Effector CD4-positive, alpha-beta T cell (primary cell): ENCODE measurements around the gene C9orf50.

Experiments
- DNase-seq: peaks from one replicate; pipeline ENCODE4 v3.0.0-alpha.2; 2020

C9orf50 gene

DNA sequence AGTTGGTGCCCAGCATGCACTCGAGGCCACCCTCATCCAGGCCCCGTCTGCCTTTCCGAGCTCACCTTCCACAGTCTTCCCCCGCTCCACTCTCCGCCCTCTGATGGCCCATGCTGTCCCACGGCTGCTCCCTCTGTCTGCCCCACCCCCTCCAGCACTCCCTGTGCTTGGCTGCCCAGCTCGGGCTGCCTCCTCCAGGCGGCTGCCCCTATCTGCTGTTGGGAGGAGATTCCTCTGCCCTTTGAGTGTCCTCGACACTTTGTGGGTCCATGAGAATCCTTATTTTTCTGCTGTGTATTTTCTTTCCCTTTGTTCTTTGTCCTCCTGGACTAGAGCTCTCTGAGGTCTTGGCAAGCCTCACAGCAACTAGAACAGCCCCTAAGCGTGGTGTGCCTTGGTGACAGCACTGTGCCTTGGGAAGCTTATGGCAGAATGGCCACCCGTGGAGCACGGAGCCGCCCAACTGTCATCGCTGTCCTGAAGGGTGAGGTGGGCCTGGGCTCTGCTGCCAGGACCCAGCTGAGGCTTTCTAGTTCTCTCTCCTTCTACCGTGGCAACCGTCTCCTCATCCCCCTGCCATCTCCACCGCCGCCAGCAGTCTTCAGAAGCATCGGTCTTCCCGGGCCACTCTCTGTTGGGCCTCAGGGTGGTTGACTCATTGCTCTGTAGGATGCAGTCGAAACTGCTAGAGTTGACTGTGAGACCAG, 10.2 kb upstream of the C9orf50 start:
- DNase-seq: no peak

DNA sequence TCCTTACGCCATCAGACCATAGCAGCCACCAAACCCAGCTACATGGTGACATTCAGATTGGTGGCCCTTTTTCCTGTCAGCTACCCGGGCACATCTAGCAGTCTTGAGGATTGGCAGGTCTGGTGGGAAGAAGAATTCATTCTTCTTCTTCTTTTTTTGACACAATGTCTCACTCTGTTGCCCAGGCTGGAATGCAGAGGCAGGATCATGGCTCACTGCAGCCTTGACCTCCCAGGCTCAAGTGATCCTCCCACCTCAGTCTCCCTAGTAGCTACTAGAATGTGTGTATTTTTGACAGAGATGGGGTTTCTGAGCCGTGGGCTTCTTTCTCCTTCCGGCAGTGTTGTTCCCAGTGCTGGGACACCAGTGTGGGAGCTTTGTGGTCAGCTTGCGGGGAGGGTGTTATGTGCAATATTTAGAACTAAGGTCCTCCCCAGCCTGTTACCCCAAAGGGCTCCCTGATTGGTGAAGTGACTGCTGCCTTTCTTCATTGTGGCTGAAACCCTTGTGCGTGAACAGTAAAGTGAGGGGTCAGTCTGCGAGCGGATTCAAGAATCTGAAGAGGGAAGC, 8.4 kb upstream of the C9orf50 start:
- DNase-seq: no peak

DNA sequence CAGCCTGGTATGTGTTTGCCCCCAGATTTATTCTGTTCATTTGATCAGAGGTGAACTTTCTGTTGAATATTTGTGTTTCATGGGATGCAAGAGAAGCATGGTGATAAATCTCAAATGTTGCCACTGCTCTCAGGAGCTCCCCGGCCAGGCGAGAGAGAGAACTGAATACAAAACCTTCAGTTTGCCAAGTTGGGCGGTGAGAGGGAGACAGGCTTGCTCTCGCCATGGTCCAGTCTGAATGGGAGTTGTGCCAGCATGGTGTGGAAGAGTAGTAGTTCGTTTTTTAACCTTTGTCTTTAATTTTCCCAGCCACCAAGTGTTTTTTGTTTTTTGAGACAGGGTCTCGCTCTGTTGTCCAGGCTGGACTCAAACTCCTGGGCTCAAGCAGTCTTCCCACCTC, 7.8 kb upstream of the C9orf50 start:
- DNase-seq: no peak

DNA sequence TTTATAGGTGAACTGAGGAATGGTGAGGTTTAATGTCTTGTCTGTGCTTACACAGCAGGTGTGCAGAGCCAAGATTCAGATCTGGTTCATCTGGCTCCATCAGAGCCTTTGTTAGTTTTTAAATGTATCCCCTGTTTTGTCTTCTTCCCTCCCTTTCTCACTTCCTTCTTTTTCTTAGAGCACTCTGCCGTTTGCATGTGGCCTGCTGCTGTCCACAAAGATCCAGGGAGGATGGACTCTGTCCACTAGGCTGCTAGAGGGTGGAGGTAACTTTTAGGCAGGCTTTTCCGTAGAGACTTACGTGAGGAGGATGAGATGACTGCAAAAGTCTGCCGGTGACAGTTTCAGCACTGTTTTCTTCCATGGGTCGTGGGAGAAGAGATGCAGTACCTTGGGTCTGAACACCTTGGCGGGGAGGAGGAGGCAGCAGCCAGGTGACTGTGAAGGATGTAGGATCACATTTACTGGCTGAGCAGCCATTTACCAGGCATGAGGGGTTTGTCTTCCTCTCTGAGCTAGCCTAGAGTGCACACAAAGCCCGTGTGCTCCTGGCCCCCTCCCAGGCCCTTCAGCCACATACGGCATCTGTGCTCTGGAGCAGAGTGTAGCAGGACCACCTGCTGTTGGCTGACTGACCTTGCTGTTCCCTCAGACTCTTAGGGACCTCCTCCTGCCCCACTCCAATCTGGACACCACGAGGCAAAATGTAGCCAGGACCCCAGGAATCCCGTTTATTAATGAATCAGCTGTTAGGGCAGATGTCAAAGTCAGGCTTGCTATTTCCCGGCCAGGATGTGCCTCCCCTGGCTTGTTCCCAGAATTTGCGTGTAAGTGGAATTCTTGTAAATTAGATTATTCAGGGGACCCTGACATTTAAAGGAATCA, 6.9 kb upstream of the C9orf50 start:
- DNase-seq: no peak

DNA sequence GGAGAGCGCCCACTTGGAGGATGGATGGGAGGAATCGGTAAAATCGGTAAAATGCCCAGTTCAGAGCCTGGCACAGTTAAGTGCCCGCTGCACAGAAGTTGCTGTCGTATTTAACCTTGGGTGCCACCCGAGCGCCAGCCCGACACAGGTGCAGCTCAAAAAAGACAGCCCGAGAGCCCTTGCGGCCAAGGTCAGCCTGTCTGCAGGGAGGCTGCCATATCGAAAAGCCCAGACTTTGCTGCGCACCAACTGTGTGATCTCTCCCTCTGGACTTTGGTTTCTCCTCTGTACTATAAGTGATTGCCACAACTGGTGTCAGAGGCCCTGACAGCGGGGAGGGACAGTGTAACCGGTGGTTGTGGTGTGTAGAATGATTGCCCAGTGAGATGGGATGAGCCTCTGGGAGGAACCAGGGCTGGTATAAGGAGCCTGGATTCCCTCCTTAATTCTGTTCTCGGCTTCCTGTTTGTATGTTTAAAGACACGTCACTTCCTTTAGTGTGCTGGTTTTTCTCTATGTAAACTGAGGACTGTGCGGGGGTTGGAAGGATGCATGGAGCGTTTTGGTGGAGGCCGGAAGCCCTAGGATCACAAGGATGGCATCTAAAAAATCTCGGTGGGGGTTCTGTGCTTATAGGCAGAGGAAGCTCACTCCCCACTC, 5.9 kb upstream of the C9orf50 start:
- peak; percentile 27 for DNase-seq

DNA sequence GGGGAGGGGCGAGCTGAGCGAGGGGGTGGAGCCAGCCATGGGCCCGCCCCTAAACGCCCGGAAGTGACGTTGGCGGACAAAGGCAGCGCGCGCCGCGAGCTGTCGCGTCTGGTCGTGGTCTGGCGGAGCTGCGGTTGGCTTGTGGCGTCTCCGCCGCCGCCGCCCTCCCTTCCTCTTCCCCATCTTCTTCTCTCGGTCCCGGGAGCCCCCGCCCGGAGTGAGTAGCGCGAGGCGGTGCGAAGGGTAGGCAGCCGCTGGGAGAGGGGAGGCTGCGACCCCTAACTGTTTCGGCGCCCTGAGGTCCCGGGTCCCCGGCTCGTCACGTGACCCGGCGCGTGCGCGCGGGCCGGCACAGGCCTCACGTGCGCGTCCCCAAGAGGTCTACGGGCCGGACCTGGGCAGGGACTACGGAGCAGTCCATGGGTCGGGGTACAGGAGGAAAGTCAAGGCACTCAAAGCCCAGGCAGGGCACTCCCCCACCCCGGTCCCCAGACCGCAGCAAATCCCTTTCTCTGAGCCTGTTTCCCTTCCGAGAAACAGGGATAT, 5.3 kb upstream of the C9orf50 start, which contains the start of gene NTMT1:
TSS of gene NTMT1 (plus strand) at position 85 of the 546 bp plus-strand sequence. CDS start 6,541 bp downstream, outside the sequence.
- DNase-seq: peak; percentile 93

DNA sequence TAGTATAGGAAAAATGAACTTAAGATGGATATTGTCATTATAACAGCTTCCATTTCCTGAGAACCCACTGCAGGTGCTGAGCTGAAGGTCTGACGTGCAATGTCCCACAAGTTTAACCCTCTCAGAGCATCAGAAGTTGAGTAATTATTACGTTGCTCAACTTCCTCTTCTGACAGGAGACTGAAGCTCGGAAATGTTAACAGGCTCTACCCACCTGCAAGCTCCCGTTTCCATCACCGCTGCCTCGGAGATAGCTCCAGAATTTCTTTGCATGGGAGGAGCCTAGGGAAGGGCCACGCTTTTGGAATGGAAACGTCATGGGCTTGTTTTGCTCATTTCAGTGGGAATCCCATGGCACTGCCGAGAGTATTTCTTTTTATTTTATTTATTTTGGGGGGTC, 4.0 kb upstream of the C9orf50 start:
- peak; percentile 37 for DNase-seq

DNA sequence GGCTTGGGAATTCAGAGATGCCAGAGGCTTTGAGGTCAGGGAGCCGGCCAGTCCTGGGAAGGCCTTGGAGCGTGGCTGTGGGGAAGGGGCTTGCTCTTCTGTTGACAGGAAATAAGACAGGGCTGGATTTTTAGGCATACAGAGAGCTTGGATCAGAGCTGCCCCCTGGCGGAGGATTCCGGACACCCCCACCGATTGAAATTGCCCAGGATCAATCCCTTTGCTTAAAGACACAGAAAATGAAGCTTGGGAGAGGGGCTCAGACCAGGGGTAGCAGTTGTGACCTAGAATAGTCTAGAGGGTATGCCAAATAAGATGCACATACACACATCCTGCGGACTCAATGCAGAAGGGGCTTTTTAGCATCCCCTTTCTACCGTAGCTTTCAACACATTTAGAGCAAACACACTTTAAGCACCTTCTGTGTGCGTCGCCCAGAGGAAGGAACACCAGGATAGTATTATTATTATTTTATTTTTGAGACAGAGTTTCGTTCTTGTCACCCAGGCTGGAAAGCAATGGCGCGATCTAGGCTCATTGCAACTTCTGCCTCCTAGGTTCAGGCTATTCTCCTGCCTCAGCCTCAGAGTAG, 3.4 kb upstream of the C9orf50 start:
- peak; percentile 57 for DNase-seq

DNA sequence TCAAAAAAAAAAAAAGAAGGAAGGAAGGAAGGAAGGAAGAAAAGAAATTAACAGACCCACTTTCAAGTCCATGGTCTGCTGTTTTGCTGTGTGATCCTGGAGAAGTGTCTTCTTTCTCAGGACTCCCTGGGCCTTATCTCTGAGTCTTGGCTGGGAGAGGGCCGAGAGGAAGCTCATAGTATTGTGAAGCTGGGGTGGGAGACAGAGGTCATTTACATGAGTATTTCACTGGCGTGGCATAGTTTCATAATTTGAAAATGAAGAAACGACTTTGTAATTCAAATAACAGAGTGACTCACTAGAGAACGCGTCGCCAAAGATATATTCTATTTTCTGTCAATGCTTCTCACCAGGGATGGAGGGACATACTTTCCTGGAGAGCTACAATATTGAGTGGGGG, 2.4 kb upstream of the C9orf50 start:
- DNase-seq: no peak

DNA sequence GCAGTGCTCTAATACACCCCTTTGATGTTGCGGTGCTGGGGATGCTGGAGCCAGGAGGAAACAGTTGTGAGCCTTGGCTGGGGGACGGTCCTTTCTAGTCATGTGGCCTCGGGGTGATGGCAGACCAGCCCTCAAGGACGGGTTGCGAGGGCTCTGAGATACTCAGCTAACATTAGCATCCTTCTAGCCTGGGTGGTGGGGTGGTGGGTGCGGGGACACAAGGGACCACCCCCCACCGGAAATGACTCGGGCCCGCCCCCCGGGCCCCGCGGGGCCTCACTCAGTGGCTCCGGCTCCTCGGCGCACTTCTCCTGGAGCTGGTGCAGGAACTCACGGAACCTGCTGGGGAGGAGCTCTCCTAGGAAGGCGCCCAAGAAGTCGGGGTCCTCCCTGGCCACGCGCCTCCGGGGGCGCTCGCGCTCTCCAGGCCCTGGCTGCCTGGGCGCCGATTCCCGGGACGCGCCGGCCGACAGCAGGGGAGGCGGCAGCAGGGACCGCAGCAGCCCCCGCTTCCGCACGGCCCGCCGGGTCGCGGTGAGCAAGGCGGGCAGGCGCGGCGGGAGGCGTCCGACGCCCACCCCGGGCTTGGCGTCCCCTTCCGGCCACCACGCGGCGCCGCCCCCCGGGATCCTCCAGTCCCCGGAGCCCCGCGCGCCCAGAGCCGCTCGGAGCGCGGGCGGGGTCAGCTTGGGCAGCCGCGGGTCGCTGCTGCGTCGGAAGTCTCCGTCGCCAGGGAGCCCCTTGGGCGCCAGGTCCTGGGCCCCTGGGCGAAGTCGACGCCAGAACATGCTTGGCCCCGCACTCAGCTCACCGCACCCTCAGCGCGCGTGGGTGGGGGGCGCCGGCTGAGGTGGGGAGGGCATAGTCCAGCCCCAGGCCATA, 873 bp downstream of the C9orf50 start:
- DNase-seq: no peak

DNA sequence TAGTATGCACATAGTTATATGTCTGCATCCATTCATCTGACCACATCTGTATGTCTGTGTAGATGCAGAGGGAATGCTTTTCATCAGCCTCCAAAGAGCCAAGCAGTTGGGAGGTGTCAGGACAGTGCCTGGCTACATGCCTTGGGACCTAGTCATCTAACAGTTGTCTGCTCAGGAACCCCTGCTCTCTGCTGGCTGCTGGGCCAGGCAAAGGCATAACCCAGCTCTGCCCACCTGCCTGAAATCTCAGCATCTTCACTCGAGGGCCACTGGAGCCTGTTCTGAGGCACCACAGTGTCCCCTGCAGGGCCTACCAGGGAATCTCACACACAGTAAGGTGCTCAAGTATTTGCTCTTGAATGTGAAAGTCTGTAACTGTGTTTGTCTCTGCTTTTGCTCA, 3.7 kb downstream of the C9orf50 start:
- no peak for DNase-seq

DNA sequence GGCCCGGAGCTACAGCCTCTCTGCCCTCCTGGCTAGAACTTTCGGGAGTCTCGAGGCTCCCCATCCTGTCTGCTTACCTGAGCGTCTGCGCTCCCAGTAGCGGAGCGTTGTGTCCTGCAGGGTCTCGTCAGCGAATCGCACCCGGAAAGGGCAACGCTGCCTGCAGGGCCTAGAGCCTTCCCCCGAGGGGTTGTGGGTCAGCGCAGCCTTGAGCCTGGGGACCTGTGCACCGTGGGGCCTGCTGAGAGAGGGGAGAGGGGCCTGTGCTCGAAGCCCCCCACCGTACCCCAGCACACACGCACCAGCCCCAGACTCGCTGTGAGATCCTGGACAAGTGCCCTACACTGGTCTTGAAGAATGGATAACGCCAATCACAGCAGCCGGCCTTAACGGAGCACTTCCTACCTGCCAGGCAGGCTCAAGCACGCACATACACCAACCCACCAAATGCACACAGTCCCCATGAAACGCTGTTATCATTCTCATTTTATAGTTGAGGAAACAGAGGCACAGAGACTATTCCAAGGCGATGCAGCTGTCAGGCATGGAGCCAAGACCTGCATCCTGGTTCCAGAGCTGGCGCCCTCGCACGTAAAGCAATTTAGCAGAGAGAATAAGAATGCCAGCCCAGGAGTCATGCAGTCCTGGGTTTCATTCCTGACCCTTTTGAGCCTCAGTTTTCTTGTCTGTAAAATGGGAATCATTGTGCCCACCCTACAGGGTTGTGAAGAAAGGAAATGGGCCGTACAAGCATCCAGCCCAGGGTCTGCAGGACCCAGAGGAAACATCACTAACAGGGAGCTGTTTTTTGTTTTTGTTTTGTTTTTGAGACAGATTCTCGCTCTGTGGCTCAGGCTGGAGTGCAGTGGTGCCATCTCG, 5.3 kb downstream of the C9orf50 start:
- no peak for DNase-seq

DNA sequence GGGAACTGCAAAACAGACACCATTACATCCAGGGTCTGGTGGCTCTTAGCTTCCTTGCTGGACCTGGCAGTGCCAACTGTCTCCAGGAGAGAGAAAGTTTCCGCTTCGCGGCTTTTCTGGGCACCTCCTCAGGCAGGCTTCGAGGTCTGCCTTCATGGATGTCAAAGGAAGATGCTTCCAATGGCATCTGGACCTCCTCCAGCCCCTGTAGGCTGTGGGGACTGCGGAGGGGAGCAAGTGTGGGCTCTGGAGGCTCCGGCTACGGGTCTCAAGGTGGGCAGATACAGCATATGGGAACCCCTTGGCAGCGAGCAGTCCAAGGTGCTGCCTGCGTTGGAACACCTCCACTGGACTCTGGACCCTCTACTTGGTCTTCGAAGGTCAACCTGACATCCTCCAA, 6.0 kb downstream of the C9orf50 start:
- DNase-seq: no peak

DNA sequence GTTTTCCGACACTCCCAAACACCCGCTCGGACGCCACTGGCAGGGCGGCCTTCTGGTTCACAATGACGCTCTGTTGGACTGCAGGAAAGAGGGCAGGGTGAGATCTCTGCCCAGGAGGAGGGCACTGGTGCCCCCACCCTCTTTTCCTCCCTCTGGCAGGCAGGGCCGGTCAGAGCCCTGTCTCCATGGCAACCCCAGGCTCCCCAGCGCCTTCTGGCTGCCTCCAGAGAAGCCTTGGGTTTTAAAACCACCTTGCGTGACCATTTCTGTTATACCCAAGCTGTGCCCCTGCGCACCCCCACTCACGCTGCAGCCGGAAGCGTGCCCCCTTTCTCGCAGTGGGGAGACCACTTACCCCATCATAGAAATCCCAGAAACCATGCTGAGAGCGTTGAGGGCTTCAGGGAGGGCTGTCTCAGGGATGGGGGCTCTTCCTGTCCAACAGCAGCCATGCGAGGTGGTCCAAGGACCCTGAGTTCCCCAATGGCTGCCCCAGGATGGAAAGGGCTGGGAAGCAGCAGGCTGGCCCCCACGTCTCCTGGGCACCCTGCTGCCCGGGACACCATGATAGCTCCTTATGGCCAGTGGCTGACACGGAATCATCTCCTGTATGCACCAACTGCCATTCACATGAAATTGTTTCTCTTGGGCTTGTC, 7.3 kb downstream of the C9orf50 start:
- DNase-seq: no peak

DNA sequence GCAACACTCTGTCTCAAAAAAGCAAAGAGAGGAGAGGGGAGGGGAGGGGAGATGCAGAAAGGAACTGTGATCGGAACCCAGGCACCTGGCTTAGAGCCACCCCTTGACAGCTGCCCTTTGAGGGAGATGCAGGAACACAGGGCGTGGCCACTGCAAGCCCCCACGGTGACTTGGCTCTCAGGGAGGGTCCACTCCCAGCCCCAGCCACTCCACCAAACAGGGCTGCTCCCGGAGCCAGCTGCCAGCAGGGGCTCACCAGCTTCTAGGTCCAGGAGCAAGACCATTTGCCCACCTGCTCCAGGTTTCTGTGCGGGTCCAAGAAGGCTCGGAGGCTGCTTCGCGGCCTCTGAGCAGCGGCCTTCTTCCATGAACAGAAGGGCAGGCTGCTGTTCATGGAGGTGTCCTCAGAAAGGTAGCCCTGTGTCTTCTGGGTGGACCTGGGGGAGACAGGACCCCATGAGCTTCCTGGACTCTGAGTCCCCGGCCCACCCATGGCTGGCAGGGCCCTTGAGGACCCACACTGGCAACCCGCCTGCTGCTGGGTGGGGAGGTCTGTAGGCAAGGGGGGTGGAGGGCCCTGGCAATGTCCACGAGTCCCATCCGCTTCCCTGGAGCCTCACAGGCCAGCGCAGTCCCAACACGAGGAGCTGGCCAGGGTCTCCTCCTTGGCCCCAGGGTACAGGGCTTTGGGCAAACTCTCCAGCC, 7.9 kb downstream of the C9orf50 start:
- no peak for DNase-seq

DNA sequence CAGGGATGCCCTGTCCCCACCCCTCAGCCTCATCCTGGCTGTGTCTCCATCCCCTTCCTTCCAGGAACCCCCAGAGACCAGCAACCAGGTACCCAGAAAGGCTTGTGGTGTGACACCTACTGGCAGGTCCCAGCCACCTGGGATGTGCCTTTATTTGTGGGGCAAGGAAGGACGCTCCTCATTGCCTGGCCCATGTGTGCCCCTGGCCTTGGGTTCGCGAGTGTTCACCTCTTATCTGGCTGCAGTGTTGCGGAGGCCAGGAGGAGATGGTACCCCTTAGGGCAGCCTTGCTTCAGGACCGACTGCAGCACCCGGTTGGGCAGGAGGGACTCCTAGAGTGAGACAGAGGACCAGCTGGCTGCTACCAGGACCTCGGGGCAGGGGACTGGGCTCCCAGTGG, 8.8 kb downstream of the C9orf50 start:
- DNase-seq: no peak

DNA sequence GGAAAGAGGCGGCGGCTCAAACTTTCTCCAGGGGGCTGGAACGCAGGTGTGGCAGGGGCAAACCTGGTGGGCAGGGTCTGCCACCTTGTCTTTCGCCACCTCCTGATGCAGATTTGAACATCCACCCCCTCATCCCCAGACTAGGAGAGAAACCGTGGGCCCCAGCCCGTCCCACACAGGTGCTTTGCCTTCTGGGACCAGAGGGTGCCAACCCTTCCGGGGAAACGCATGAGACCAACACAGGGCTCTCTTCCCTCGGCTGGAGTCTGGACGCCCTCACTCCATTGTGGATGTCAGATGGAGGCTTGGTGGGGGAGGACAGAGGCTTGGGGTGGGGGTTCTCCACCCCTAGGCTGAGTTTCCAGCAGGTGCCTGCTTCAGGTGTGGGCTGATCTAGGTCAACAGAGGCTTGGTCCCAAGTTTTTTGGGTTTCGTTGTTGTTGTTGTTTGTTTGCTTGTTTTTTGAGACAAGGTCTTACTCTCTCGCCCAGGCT, 9.5 kb downstream of the C9orf50 start:
- no peak for DNase-seq

DNA sequence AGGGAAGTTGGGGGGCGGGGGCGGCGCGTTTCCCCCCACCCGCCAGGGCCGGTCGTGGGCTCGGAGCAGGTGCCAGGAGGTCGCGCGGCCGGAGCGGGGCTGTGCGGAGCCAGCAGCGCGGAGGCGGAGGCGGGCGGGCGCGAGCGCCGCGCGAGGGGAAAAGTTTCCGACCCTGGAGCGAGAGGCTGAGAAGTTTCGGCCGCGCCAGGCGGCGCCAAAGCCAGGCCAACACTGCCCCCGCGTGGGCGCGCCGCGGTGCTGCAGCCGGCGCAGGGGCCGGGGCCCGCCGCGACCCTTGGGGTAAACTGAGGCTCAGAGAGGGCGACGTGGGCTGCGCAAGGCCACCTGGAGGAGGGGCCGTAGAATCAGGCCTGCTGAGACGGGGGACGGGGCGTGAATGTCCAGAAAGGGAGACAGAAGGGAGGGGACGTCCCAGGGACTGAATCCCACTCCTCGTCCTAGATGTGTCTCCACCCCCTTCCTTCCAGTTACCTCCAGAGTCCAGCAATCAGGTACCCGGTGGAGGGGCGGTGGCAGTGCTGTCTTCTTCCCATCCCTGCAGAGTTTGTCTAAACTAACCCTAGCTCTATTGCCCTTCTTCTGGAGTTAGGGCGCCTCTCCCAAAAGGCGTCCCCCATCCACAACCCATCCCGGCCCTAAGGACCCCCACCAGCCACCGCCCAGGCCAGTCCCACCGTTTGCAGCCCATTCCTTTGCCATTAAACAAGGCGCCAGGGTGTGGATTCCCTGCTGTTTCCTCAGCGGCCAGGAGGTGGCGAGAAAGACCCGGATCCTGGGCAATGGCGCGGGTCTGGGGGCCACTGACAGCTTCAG, 10.2 kb downstream of the C9orf50 start:
- DNase-seq: peak; percentile 62
